GM23248 (cell line): Measurements from ENCODE around the gene UBE2B. TPM values are rescaled to one million over a fixed set of nuclear protein-coding genes. Genes with fewer than 3 reads are reported as not detected.

Source experiments
- DNase-seq: peaks from one replicate; pipeline ENCODE4 v3.0.0-alpha.2; 2015
- H2AFZ ChIP-seq: fragments of 200-600 bp; sonication (generic); 2 replicates; pipeline ENCODE4 v1.6.1; 2016; ENCODE audit warnings: antibody characterized with exemption
- H3F3A ChIP-seq: fragments of 200-600 bp; sonication (generic); 2 replicates; pipeline ENCODE4 v1.6.1; 2016; ENCODE audit warnings: mild to moderate bottlenecking, antibody characterized with exemption, mixed run types; ENCODE audit not compliant: insufficient read depth
- H3K27ac ChIP-seq: fragments of 200-600 bp; sonication (generic); 2 replicates; pipeline ENCODE4 v1.5.1; 2016; ENCODE audit warnings: mild to moderate bottlenecking
- H3K27me3 ChIP-seq: fragments of 200-600 bp; sonication (generic); replicated peaks from 2 replicates; pipeline ENCODE4 v1.6.1; 2016; ENCODE audit warnings: mild to moderate bottlenecking; ENCODE audit not compliant: insufficient read depth
- H3K36me3 ChIP-seq: fragments of 200-600 bp; sonication (generic); 2 replicates; pipeline ENCODE4 v1.6.1; 2016; ENCODE audit warnings: low read depth, mild to moderate bottlenecking
- H3K4me1 ChIP-seq: fragments of 200-600 bp; sonication (generic); 2 replicates; pipeline ENCODE4 v1.6.1; 2016; ENCODE audit warnings: mild to moderate bottlenecking; ENCODE audit not compliant: insufficient read depth
- H3K4me2 ChIP-seq: fragments of 200-600 bp; sonication (generic); one replicate; pipeline ENCODE4 v1.6.1; 2016; ENCODE audit warnings: mild to moderate bottlenecking; ENCODE audit not compliant: unreplicated experiment
- H3K4me3 ChIP-seq: fragments of 200-600 bp; sonication (generic); 2 replicates; pipeline ENCODE4 v1.5.1; 2016; ENCODE audit warnings: mild to moderate bottlenecking
- H3K79me2 ChIP-seq: fragments of 200-600 bp; sonication (generic); 2 replicates; pipeline ENCODE4 v1.6.1; 2016; ENCODE audit warnings: mild to moderate bottlenecking; ENCODE audit not compliant: insufficient read depth
- H3K9ac ChIP-seq: fragments of 200-600 bp; sonication (generic); 2 replicates; pipeline ENCODE4 v1.6.1; 2016; ENCODE audit warnings: mild to moderate bottlenecking
- H3K9me2 ChIP-seq: fragments of 200-600 bp; sonication (generic); 2 replicates; pipeline ENCODE4 v1.6.1; 2016; ENCODE audit warnings: mixed run types, mild to moderate bottlenecking, moderate library complexity; ENCODE audit not compliant: insufficient read depth
- H3K9me3 ChIP-seq: fragments of 200-600 bp; sonication (generic); one replicate; pipeline ENCODE4 v1.6.1; 2017; ENCODE audit warnings: low read depth
- H4K20me1 ChIP-seq: fragments of 200-600 bp; sonication (generic); 2 replicates; pipeline ENCODE4 v1.6.0; 2016; ENCODE audit not compliant: insufficient read depth
- EZH2 ChIP-seq: fragments of 200-600 bp; sonication (generic); IDR thresholded peaks from 2 replicates; pipeline ENCODE4 v1.6.1; 2018; ENCODE audit warnings: antibody characterized with exemption, mild to moderate bottlenecking; ENCODE audit not compliant: insufficient read depth, poor library complexity, severe bottlenecking
- EZH2phosphoT487 ChIP-seq: fragments of 200-600 bp; sonication (generic); IDR thresholded peaks from 2 replicates; pipeline ENCODE4 v1.6.1; 2018; ENCODE audit warnings: antibody characterized with exemption, moderate library complexity, mild to moderate bottlenecking, low read depth; ENCODE audit not compliant: insufficient read depth
- WGBS, 2 experiments: methylation state at CpG; one replicate each; pipeline ENCODE4 v1.1.6; 2015 to 2017; ENCODE audit warnings: low lambda C conversion rate in 2 of 2, low coverage in 1 of 2; ENCODE audit errors: missing lambda C conversion rate in 2 of 2; 5-methylcytosine and 5-hydroxymethylcytosine counted together
- in situ Hi-C: fragments of 300-500 bp; cut with MboI; formaldehyde crosslinking; loops from 2 replicates; pipeline ENCODE4 v1.15.0; 2020
- polyA plus RNA-seq: library from polyadenylated mRNA; unstranded; fragments of >200 nt; fragmentation: Nextera tagmentation; extraction: Ambion mirVana; gene quantifications from 2 replicates; pipeline ENCODE4 v1.2.1, GENCODE V29; 2016
- total RNA-seq: library from RNA; depleted of rRNA; stranded (reverse); fragments of >200 nt; shearing (Covaris generic); gene quantifications from 2 replicates; pipeline ENCODE4 v1.2.3, GENCODE V29; 2014

UBE2B gene
- total and polyA plus RNA-seq, 2 experiments from 2014 or later: 21.7 to 376 TPM

DNA sequence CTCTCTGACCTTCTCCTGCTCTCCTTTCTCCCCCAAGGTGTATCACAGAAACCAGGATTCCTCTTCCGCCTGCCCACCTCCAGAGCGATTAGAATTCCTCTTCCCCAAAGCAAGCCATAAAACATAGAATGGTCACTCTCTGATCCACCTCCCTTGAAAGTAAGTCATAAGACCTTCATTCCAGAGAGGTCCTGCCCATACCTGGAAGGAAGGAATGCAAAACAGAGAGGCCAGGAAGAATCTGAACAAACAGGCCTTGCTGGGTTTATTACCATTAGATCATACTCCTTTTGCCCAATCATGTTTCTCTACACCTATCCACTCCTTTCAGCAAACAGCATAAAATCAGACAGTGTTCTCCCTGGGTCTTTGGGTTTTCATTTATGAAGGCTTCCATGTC lies 25.4 kb upstream of the UBE2B start:
- no peaks in the 10 kb centered on the region for H3K9me2 ChIP-seq
- no peak for DNase-seq
- no peak overlapping the region for H3K27ac ChIP-seq
- in situ Hi-C loops: no loop called here
- 93 to 98% methylated on average over 2 of the region's 2 CpGs for WGBS, 2 experiments
- no peak overlapping the region for H3K9ac ChIP-seq
- H3K9me3 ChIP-seq: no peaks in the 10 kb centered on the region
- TF ChIP-seq EZH2phosphoT487: no peak
- TF ChIP-seq EZH2: no peak
- H3F3A ChIP-seq: no peaks in the 10 kb centered on the region
- no peaks in the 10 kb centered on the region for H3K27me3 ChIP-seq
- no peaks in the 10 kb centered on the region for H3K36me3 ChIP-seq
- H2AFZ ChIP-seq: no peak overlapping the region
- no peaks in the 10 kb centered on the region for H3K79me2 ChIP-seq
- no peaks in the 10 kb centered on the region for H3K4me1 ChIP-seq
- H3K4me3 ChIP-seq: no peak overlapping the region
- no peaks in the 10 kb centered on the region for H4K20me1 ChIP-seq
- H3K4me2 ChIP-seq: no peak overlapping the region

- no peaks in the 10 kb centered on the region for H3K36me3 ChIP-seq
- no peaks in the 10 kb centered on the region for H3F3A ChIP-seq
- DNase-seq: no peak
- no peak overlapping the region for H3K4me2 ChIP-seq
- no peaks in the 10 kb centered on the region for H3K9me3 ChIP-seq
- H3K9ac ChIP-seq: no peak overlapping the region
- H4K20me1 ChIP-seq: no peaks in the 10 kb centered on the region
- H2AFZ ChIP-seq: no peak overlapping the region
- no peak overlapping the region for H3K27ac ChIP-seq
- H3K4me1 ChIP-seq: no peaks in the 10 kb centered on the region
- in situ Hi-C loops: no loop called here
- H3K9me2 ChIP-seq: no peaks in the 10 kb centered on the region
- no peaks in the 10 kb centered on the region for H3K79me2 ChIP-seq
- WGBS, 2 experiments: 93 to 97% methylated on average over 4 of the region's 4 CpGs
- no peak overlapping the region for H3K4me3 ChIP-seq
- H3K27me3 ChIP-seq: no peaks in the 10 kb centered on the region
- TF ChIP-seq EZH2phosphoT487: no peak
- TF ChIP-seq EZH2: no peak
Measured at GRCh38 chr5:134349463-134349862, 21.9 kb upstream of the UBE2B start.

DNA sequence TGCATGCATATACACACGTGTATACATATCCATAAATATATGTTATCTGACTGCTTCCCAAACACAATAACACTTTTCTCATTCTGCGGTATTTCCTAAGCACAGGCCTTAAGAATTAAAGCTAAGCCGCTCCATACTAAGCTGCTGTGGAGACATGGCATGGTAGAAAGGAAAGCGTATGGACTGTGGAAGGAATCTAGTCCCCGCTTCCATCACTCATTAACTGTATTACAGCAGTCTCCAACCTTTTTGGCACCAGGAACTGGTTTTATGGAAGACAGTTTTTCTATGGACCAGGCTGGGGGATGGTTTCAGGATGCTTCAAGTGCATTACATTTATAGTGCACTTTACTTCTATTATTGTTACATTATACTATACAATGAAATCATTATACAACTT lies 15.7 kb upstream of the UBE2B start:
- DNase-seq: no peak
- no peak for TF ChIP-seq EZH2
- TF ChIP-seq EZH2phosphoT487: no peak
- H2AFZ ChIP-seq: no peak overlapping the region
- no peaks in the 10 kb centered on the region for H3K9me3 ChIP-seq
- no peaks in the 10 kb centered on the region for H3K9me2 ChIP-seq
- no peaks in the 10 kb centered on the region for H3K27me3 ChIP-seq
- WGBS, 2 experiments: 96 to 97% methylated on average over 5 of the region's 5 CpGs
- no peaks in the 10 kb centered on the region for H3K4me1 ChIP-seq
- H3F3A ChIP-seq: no peaks in the 10 kb centered on the region
- no peak overlapping the region for H3K4me2 ChIP-seq
- H3K36me3 ChIP-seq: no peaks in the 10 kb centered on the region
- 0 out of 2 replicates have a peak, but pooled peaks cover 19% of the 10 kb centered on the region for H3K79me2 ChIP-seq
- H4K20me1 ChIP-seq: no peaks in the 10 kb centered on the region
- in situ Hi-C loops: no loop called here
- no peak overlapping the region for H3K4me3 ChIP-seq
- H3K9ac ChIP-seq: no peak overlapping the region
- H3K27ac ChIP-seq: no peak overlapping the region

DNA sequence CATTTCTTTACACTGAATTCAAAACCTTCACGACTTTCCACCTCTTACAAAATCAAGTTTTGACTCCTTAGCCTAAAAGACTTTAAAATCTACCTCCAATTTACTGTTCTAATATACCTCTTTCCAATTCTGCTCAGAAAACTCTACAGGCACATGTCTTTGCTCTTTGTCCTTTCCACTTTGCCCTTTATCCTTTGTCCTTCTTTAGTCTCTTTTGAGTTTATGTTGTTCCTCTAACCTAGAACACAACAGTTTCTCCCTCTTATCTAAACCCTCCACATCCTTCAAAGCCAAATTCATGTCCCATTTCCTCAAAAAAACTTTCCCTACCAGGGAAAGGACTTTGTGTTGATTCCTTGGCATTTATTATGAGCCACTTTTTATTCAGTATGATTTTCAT lies 5.8 kb upstream of the UBE2B start:
- Histone ChIP-seq H3K36me3 (0 out of 2 replicates have a peak, but pooled peaks cover 2% of the 10 kb centered on the region), H3F3A (no peaks in the 10 kb centered on the region), H3K9ac (no peak overlapping the region), H2AFZ (no peak overlapping the region), H3K27ac (no peak overlapping the region), H3K79me2 (peaks cover 62% of the 10 kb centered on the region), H3K4me3 (0 out of 2 replicates have a peak overlapping the region, but pooled peaks have one; percentile 99), H3K9me2 (no peaks in the 10 kb centered on the region), H3K4me2 (peak overlapping the region; percentile 94), H3K9me3 (no peaks in the 10 kb centered on the region), H4K20me1 (no peaks in the 10 kb centered on the region), H3K27me3 (no peaks in the 10 kb centered on the region), H3K4me1 (peaks cover 16% of the 10 kb centered on the region; the same call in 1 of the 2 replicates)
- DNase-seq: no peak
- WGBS, 2 experiments: 89 to 96% methylated on average over 1 of the region's 1 CpG
- in situ Hi-C loops: no loop called here
- no peak for TF ChIP-seq EZH2
- no peak for TF ChIP-seq EZH2phosphoT487
